ENCODE measurements around the gene BAHCC1.

DNA sequence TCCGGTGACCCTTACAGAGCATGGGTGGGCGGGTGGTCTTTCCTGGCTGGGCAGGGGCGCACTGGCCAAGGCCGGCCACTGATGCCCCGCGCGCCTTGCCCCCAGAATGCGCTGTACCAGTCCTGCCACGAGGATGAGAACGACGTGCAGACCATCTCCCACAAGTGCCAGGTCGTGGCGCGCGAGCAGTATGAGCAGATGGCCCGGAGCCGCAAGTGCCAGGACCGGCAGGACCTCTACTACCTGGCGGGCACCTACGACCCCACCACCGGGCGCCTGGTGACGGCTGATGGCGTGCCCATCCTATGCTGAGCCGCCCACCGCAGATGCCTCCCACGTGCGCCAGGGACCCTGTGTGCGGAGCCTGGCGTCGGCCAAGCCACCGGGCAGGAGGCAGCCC, 68.2 kb downstream of the BAHCC1 start:
- no peak for TF ChIP-seq POLR2AphosphoS5 (IDR thresholded peaks at IDR 0.05)
- TF ChIP-seq, protein P1, sequence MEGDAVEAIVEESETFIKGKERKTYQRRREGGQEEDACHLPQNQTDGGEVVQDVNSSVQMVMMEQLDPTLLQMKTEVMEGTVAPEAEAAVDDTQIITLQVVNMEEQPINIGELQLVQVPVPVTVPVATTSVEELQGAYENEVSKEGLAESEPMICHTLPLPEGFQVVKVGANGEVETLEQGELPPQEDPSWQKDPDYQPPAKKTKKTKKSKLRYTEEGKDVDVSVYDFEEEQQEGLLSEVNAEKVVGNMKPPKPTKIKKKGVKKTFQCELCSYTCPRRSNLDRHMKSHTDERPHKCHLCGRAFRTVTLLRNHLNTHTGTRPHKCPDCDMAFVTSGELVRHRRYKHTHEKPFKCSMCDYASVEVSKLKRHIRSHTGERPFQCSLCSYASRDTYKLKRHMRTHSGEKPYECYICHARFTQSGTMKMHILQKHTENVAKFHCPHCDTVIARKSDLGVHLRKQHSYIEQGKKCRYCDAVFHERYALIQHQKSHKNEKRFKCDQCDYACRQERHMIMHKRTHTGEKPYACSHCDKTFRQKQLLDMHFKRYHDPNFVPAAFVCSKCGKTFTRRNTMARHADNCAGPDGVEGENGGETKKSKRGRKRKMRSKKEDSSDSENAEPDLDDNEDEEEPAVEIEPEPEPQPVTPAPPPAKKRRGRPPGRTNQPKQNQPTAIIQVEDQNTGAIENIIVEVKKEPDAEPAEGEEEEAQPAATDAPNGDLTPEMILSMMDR (IDR thresholded peaks at IDR 0.05; ENCODE audit: poor library complexity, severe bottlenecking): no peak
